Tibial nerve (tissue), 4 donors: ENCODE measurements around the gene FAM111A. TPM values are rescaled to one million over a fixed set of nuclear protein-coding genes. Genes with fewer than 3 reads are reported as not detected.

Experiments
- DNase-seq, 2 donors: peaks; one replicate each; pipeline ENCODE4 v3.0.0-alpha.2; 2019; ENCODE audit warnings: low spot score in 2 of 2
- H3K27ac ChIP-seq, 4 donors: fragments of 200-600 bp; sonication (generic) in 3 of 4; one replicate each; pipeline ENCODE4 v1.5.1; 2017 to 2019; ENCODE audit warnings: mild to moderate bottlenecking in 1 of 4
- H3K27me3 ChIP-seq, 2 donors: fragments of 200-600 bp; sonication (generic) in 1 of 2; one replicate each; pipeline versions ENCODE4 v1.5.1 to v1.6.0; 2017 to 2019
- H3K36me3 ChIP-seq, 3 donors: fragments of 200-600 bp; sonication (generic); one replicate each; pipeline ENCODE4 v1.5.1; 2018 to 2019
- H3K4me1 ChIP-seq, 4 donors: fragments of 200-600 bp; sonication (generic) in 3 of 4; one replicate each; pipeline ENCODE4 v1.5.1; 2017 to 2019
- H3K4me3 ChIP-seq, 4 donors: fragments of 200-600 bp; sonication (generic) in 3 of 4; one replicate each; pipeline ENCODE4 v1.5.1; 2017 to 2019; ENCODE audit warnings: mild to moderate bottlenecking in 1 of 4, moderate library complexity in 1 of 4
- H3K9me3 ChIP-seq, 4 donors: fragments of 200-600 bp; sonication (generic) in 3 of 4; one replicate each; pipeline ENCODE4 v1.5.1; 2017 to 2019
- EP300 ChIP-seq, 2 donors: sonication (generic); formaldehyde crosslinking; IDR thresholded peaks; one replicate each; pipeline ENCODE4 v1.6.1; 2017; ENCODE audit warnings: antibody characterized with exemption in 2 of 2, mild to moderate bottlenecking in 1 of 2
- POLR2A ChIP-seq, 2 donors: fragments of 450-650 bp; IDR thresholded peaks; one replicate each; pipeline ENCODE4 v1.6.1; 2017; ENCODE audit warnings: antibody characterized with exemption in 2 of 2, mild to moderate bottlenecking in 2 of 2, moderate library complexity in 2 of 2
- WGBS, 2 donors: methylation state at CpG; one replicate each; pipeline ENCODE4 v1.1.5; 2018; 5-methylcytosine and 5-hydroxymethylcytosine counted together
- total RNA-seq, 4 donors: library from RNA; depleted of rRNA; stranded (reverse); fragments of >200 nt; gene quantifications; one replicate each; pipeline ENCODE4 v1.1.0, GENCODE V29; 2016
- TF ChIP-seq, protein P1 (sequence below), 5 experiments: fragments of 200-600 bp in 3 of 5; fragments of 450-650 bp in 2 of 5; sonication (generic) in 3 of 5; IDR thresholded peaks; one replicate each; pipeline ENCODE4 v1.5.1; 2016 to 2019; ENCODE audit warnings: antibody characterized with exemption in 5 of 5, mild to moderate bottlenecking in 3 of 5, moderate library complexity in 2 of 5

The FAM111A gene
- total RNA-seq, 4 donors from 2014 or later: 24.3 to 76.9 (median 40.3) TPM

DNA sequence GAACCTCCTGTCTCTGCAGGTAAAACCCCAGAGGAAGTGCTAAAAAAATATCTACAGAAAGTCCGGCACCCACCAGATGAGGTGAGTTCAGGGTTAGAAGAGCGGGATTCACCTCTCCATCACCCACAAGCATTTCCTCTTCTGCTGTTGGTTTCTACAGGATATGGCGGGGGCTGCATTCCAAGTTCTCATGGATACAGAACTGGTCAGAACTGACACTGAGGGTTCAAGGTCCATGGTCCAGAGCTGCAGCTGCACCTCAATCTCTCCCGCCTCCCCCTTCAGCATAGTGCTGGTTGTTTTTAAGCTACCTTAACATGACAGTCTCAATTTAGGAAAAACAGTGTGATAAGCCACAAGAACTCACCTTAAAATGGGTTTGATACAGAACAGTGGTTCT, 48.4 kb downstream of the FAM111A start:
- H3K36me3 ChIP-seq: peaks cover 0 to 76% (median 2%) of the 10 kb centered on the region in 3 donors
- H3K9me3 ChIP-seq: no peaks in the 10 kb centered on the region
- no peaks in the 10 kb centered on the region for H3K27me3 ChIP-seq
- peaks cover 0 to 55% (median 17%) of the 10 kb centered on the region in 4 donors for H3K4me1 ChIP-seq
- DNase-seq: no peak
- TF ChIP-seq EP300 (IDR thresholded peaks at IDR 0.05): no peak
- no peak for TF ChIP-seq POLR2A (IDR thresholded peaks at IDR 0.05)
- TF ChIP-seq, protein P1, sequence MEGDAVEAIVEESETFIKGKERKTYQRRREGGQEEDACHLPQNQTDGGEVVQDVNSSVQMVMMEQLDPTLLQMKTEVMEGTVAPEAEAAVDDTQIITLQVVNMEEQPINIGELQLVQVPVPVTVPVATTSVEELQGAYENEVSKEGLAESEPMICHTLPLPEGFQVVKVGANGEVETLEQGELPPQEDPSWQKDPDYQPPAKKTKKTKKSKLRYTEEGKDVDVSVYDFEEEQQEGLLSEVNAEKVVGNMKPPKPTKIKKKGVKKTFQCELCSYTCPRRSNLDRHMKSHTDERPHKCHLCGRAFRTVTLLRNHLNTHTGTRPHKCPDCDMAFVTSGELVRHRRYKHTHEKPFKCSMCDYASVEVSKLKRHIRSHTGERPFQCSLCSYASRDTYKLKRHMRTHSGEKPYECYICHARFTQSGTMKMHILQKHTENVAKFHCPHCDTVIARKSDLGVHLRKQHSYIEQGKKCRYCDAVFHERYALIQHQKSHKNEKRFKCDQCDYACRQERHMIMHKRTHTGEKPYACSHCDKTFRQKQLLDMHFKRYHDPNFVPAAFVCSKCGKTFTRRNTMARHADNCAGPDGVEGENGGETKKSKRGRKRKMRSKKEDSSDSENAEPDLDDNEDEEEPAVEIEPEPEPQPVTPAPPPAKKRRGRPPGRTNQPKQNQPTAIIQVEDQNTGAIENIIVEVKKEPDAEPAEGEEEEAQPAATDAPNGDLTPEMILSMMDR (IDR thresholded peaks at IDR 0.05): no peak
- no peak overlapping the region for H3K27ac ChIP-seq
- whole genome bisulfite sequencing, 2 donors: 91 to 94% methylated on average over 4 of the region's 4 CpGs
- no peak overlapping the region for H3K4me3 ChIP-seq

DNA sequence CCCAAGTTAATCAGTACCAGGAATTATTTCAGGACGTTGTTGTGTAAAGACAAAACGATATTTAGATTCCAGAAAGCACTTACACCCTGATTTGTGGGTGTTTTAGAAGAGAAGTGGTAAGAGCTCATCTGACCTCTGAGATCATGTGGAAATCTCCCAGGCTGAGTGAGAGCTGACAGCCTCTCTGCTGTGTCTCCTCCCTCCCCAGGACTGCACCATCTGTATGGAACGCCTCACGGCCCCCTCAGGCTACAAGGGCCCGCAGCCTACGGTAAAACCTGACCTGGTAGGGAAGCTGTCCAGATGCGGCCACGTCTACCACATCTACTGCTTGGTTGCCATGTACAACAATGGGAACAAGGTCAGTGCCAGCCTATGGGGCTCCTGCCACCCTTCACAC, 49.2 kb downstream of the FAM111A start:
- no peak for DNase-seq
- Histone ChIP-seq H3K9me3 (no peaks in the 10 kb centered on the region), H3K4me1 (peaks cover 0 to 53% (median 12%) of the 10 kb centered on the region in 4 donors), H3K27ac (no peak overlapping the region), H3K27me3 (no peaks in the 10 kb centered on the region), H3K4me3 (no peak overlapping the region), H3K36me3 (peaks cover 0 to 84% (median 2%) of the 10 kb centered on the region in 3 donors)
- WGBS, 2 donors: 79% methylated on average over 7 to 8 of the region's 8 CpGs
- TF ChIP-seq, protein P1 (IDR thresholded peaks at IDR 0.05): no peak
- TF ChIP-seq EP300 (IDR thresholded peaks at IDR 0.05) (no peak), POLR2A (IDR thresholded peaks at IDR 0.05) (no peak)

DNA sequence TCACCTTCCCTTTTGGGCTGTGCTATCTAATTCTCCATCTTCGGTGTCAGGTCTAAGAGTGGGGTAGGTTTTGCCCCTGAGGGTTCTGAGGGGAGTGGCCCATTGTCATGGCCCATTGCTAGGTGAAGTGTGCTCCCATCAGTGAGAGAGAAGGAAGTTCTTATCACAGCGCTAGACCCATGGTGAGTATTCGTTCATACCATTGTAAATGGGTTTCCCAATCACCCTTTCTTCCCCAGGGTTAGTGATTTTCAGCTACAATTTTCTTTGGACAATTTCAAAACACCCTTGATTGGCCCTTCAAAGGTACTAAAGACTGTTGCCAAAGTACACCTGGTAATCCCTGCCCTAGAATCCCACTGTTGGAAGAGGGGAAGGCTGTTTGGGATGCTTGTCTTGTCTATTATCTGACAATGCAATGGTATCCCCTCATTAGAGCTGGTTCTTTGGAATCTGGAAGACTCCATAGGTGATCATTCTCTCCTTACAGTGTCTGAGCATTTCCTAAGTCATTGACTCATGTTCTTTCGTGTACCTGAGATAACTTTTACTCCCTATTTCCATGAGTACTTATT, 49.9 kb downstream of the FAM111A start:
- 85 to 88% methylated on average over 4 of the region's 4 CpGs for WGBS, 2 donors
- no peaks in the 10 kb centered on the region for H3K27me3 ChIP-seq
- H3K4me1 ChIP-seq: peaks cover 0 to 53% (median 8%) of the 10 kb centered on the region in 4 donors
- no peak overlapping the region for H3K4me3 ChIP-seq
- TF ChIP-seq, protein P1 (IDR thresholded peaks at IDR 0.05): no peak
- TF ChIP-seq POLR2A (IDR thresholded peaks at IDR 0.05): no peak
- no peak for TF ChIP-seq EP300 (IDR thresholded peaks at IDR 0.05)
- peaks cover 0 to 90% (median 2%) of the 10 kb centered on the region in 3 donors for H3K36me3 ChIP-seq
- no peaks in the 10 kb centered on the region for H3K9me3 ChIP-seq
- no peak for DNase-seq
- no peak overlapping the region for H3K27ac ChIP-seq

DNA sequence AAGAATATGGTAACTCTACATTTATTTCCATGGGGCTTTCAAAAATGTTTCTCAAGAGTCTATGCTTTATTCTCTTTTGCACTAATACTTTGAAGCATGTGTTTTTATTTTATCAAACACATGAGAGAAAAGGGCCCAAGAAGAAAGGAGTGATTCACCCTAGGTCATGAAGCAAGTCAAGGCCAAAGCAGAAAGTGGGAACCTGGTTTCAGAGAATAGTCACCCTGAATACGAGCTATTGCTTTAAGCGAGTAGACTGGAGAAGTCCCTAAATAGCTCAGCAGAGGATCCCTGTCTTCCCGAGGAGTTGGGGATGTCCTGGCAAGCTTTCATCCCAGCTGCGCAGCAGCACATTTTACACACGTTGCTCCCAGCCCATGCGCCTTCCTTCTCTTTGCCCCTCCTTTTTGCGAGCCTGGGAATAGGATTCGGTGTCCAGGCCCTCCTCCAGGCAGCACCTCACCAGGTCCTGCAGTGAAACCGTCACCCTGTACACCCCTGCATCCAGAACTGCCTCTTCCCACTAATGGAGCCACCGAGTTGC, 51.0 kb downstream of the FAM111A start:
- TF ChIP-seq, protein P1 (IDR thresholded peaks at IDR 0.05): no peak
- no peak for TF ChIP-seq EP300 (IDR thresholded peaks at IDR 0.05)
- no peak for TF ChIP-seq POLR2A (IDR thresholded peaks at IDR 0.05)
- Histone ChIP-seq H3K4me1 (peaks cover 0 to 53% (median 14%) of the 10 kb centered on the region in 4 donors), H3K9me3 (no peaks in the 10 kb centered on the region), H3K4me3 (no peak overlapping the region), H3K27ac (no peak overlapping the region), H3K27me3 (no peaks in the 10 kb centered on the region), H3K36me3 (peaks cover 0 to 87% (median 2%) of the 10 kb centered on the region in 3 donors)
- 83 to 84% methylated on average over 10 of the region's 10 CpGs for WGBS, 2 donors
- DNase-seq: no peak

- peaks cover 0 to 68% (median 2%) of the 10 kb centered on the region in 3 donors for H3K36me3 ChIP-seq
- no peak for DNase-seq
Measured at GRCh38 chr11:59195586-59195985, 52.9 kb downstream of the FAM111A start.

More at GRCh38 chr11:59195586-59195985, 52.9 kb downstream of the FAM111A start:
- no peak overlapping the region for H3K4me3 ChIP-seq
- no peak for TF ChIP-seq POLR2A (IDR thresholded peaks at IDR 0.05)
- H3K9me3 ChIP-seq: no peaks in the 10 kb centered on the region
- no peaks in the 10 kb centered on the region for H3K27me3 ChIP-seq
- peak overlapping the region in 2 of 4 donors; percentile 8 to 12 for H3K27ac ChIP-seq
- 46 to 49% methylated on average over 4 of the region's 4 CpGs for WGBS, 2 donors
- peaks cover 0 to 52% (median 15%) of the 10 kb centered on the region in 4 donors for H3K4me1 ChIP-seq
